Keratinocyte (primary cell): Measurements from ENCODE around the gene CLEC2B.

ENCODE experiments used
- EZH2 ChIP-seq: IDR thresholded peaks from one replicate; pipeline ENCODE4 v1.6.1; 2012; ENCODE audit warnings: inconsistent platforms, mild to moderate bottlenecking, low read length, moderate library complexity
- TF ChIP-seq, protein P1 (sequence below), 3 experiments: IDR thresholded peaks in 1 of 3; conservative IDR thresholded peaks in 1 of 3; optimal IDR thresholded peaks in 1 of 3; 2 replicates in 2 of 3; 3 replicates in 1 of 3; pipeline versions ENCODE3 to v1.5.1; 2011; ENCODE audit warnings: low read length in 3 of 3, mild to moderate bottlenecking in 3 of 3, moderate library complexity in 2 of 3, control low read depth in 1 of 3, inconsistent platforms in 1 of 3; ENCODE audit not compliant: insufficient read depth in 2 of 3; ENCODE audit errors: extremely low read depth in 1 of 3

DNA sequence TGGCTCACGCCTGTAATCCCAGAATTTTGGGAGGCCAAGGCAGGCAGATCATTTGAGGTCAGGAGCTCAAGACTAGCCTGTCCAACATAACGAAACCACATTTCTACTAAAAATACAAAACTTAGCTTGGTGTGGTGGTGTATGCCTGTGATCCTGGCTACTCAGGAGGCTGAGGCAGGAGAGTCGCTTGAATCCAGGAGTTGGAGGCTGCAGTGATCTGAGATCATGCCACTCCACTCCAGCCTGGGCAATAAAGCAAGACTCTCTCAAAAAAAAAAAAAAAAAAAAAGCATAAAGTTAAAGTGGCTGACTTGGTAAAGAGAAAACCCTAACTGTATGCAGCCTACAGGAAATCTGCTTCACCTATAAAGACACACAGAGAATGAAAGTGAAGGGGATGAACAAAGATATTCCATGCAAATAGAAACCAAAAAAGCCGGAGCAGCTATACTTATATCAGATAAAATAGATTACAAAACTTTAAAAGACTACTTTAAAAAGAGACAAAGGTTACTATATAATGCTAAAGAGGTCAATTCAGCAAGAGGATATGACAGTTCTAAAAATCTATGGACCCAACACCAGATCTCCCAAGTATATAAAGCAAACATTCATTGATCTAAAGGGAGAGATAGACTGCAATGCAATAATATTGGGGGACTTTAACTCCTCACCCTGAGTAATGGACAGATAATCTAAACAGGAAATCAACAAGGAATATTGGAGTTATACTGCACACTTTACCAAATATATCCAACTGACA is 4.1 kb downstream of the CLEC2B start:
- TF ChIP-seq EZH2 = no peak
- TF ChIP-seq, protein P1, sequence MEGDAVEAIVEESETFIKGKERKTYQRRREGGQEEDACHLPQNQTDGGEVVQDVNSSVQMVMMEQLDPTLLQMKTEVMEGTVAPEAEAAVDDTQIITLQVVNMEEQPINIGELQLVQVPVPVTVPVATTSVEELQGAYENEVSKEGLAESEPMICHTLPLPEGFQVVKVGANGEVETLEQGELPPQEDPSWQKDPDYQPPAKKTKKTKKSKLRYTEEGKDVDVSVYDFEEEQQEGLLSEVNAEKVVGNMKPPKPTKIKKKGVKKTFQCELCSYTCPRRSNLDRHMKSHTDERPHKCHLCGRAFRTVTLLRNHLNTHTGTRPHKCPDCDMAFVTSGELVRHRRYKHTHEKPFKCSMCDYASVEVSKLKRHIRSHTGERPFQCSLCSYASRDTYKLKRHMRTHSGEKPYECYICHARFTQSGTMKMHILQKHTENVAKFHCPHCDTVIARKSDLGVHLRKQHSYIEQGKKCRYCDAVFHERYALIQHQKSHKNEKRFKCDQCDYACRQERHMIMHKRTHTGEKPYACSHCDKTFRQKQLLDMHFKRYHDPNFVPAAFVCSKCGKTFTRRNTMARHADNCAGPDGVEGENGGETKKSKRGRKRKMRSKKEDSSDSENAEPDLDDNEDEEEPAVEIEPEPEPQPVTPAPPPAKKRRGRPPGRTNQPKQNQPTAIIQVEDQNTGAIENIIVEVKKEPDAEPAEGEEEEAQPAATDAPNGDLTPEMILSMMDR (optimal IDR thresholded peaks at IDR 0.05 in 1 of 3, IDR thresholded peaks at IDR 0.05 in 1 of 3, conservative IDR thresholded peaks at IDR 0.05 in 1 of 3; ENCODE audit: extremely low read depth in 1 of 3, insufficient read depth in 2 of 3, low read length in 3 of 3) = no peak
